NCI-H2171 (cell line): ENCODE measurements around the gene SLC26A6.

Experiments used
- DNase-seq: peaks from one replicate; lab custom pipeline; 2025; lab: John Stamatoyannopoulos, UW

SLC26A6 gene

DNA sequence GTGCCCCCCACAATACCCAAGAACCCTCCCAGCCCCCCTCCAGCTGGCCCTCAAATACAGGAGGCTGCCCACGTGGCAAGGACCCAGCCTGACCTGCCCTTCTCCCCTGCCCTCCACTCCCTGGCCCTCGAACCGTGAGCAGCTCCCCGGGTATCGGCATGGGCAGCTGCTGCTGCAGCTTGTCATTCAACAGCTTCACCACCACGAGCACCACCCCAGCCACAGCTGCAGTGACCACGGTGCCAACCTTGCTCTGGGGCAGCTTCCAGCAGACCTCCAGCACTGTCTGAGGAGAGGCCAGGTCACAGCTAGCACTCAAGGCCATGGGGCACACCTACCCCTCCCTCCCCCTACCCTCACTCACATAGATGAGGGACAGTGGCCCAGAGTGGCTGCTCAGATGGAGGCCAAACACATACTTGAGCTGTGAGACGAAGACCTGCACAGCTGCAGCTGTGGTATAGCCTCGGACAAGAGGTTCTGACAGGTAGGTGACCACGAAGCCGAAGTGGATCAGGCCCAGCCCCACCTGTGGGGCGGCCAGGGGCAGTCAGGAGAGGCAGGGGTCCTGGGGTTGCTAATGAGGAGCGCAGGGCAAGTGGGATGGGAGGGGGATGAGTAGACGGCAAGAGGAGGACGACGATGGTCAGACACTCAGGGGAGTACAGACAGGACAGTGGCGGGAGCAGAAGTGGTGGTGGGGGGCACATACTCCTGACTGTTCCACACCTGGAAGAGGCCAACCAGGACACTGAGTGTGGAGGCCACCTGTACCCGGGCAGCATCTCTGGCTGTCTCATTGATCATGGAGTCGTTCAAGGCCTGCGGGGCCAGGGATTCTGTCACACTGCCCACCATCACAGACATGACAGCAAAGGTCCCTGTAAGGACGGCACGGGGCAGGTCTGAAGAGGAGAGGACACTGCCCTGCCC, 3.5 kb downstream of the SLC26A6 start:
- DNase-seq = no peak

- no peak for DNase-seq
Observed at GRCh38 chr3:48630833-48631232, 4.4 kb downstream of the SLC26A6 start.

- no peak for DNase-seq
Observed at GRCh38 chr3:48630407-48630806, 4.9 kb downstream of the SLC26A6 start.

DNA sequence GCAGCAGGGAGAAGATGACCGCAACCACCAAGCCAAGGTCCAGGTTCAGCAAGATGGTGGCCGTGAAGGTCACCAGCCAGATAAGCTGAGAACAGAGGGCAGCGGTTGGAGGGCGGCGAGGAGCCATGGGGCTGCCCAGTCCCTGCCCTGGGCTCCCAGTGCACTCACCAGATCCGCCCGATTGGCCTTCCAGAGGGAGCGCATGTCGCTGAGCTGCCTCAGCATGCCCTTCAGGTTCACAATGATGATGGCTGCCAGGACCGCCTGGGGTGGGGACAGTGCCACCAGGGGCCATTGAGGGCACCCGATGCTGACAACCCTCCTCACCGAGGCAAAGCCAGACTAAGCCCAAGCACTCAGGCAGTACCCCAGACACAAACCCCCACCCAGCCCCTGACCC, 5.4 kb downstream of the SLC26A6 start:
- no peak for DNase-seq

DNA sequence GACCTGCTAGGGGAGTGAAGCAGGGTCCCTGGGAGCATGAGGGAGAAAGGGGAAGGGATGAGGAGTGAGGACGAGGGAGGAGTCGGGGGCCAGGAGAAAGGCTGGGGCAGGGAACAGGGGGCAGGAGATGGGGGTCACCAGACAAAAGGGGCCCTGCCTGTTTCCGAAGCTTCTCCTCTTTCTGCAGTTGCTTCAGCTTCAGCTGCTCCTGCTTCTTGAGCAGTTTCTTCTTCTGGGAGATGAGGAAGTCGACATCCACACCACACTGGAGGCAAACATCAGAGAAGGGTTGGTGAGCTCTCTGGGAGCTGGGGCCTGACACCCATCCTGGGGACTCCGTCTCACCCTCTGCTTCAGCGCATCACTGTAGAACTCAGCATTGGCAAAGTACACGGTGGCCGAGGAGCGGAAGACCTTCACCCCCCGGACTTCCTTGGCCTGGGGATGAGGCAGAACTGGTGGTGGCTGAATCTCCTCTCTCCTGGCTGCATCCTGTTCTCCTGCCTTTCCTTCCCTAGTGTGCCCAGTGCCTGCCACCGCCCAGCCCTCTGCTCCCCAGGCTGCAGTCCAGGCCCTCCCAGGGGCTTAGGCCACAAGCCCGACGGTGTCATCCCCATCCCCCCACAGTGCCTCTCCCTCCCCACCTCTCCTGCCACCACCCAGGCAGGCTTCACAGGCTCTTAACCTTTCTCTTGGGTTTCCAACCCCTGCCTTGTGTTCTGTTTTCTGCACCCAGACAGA, 6.8 kb downstream of the SLC26A6 start:
- DNase-seq = no peak

- no peak for DNase-seq
Observed at GRCh38 chr3:48625600-48625999, 9.7 kb downstream of the SLC26A6 start.

DNA sequence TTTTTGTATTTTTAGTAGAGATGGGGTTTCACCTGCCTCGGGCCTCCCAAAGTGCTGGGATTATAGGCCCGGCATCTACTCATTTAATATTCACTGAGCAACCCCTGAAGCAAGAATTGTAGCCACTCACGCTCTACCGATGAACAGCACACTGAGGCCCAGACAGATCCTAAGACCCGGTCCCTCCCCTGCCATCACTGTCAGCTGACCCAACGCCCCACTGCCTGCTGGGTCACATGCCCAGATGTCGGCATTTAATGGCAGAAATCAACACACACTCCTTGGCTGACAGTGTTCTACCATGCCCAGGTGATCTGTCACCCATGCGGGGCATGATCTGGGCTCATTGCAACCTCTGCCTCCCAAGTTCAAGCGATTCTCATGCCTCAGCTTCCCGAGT, 10.5 kb downstream of the SLC26A6 start:
- no peak for DNase-seq

GRCh38 chr3:48623851-48624547, 11.3 kb downstream of the SLC26A6 start:
- no peak for DNase-seq

- DNase-seq = no peak
Observed at GRCh38 chr3:48621461-48621869, 13.8 kb downstream of the SLC26A6 start, which contains the start of gene TMEM89. Gene TMEM89, minus strand, starts transcription at chr3:48621769. Its CDS starts 13 bp downstream, at chr3:48621756.

DNA sequence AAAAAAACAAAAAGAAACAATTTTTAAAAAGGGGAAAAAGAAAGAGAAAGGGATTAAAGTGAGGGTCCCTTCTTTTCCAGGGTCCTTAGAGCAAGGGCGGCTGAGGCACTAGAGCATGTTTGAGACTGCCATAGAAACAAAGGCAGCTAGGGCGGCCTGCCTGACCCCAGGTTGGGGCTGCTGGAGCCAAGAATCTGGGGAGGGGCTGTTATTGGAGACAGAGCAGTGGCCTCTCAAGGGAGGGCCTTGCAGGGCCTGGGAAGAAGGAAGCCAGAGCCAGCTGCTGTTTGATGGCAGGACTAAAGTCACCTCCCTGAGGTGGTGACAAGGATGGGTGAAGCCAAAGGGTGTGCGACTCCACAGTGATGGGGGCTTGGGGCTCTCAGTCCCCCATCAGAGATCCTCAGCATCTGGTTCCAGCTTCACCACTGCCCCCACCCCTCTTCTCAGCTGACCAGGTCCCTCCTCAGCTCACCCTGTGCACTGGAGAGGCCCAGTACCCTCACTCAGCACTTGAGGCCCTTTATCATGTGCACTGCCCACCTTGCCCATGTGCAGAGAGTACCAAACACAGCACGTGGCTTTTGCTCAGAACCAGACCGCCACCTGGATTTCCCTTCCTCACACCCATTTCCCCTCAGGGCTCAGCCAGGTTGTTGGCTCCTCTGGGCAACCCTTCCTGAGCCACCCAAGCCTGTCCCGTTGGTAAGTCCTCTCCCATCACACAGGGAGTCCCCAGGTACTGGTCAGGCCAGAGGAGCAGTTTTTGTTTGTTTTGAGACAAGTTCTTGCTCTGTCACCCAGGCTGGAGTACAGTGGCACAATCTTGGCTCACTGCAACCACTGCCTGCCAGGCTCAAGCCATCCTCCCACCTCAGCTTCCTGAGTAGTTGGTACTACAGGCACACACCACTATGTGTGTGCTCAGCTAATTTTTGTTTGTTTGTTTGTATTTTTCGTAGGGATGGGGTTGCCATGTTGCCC, 15.4 kb downstream of the SLC26A6 start:
- DNase-seq = no peak

DNA sequence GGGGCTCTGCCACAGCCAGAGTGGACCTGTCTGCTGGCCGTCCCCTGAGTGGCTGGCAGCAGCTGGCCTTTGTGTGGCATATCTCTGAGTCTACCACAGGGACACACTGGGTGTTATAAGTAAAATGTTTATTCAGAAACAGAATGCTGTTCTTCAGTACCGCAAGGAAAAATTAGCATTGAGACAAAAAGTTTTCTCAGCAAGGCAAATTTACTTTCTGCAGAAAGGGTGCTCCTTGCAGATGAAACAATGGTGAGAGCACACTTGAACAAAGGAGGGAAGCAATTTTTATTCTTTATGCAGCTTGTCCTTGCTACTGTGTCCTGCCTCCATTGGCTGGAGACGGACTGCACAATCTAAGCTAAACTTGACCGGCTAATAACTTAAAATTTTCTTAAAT, 17.7 kb downstream of the SLC26A6 start:
- DNase-seq = no peak

DNA sequence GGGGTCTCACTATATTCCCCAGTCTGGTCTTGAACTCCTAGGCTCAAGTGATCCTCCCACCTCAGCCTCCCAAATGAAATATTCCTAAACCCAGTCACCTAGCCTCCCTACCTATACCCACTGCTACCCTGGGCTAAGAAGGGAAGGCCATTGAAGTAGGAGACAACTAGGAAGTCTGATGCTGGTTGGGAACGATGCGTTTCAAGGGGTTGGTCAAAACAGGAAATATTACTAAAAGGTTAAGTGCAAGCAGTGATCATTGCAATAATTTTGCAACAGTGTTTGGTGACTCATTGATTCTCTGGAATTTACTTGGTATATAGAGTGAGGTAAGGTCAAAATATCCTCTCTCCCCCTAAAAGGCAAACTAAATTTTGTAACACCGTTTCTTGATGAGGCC, 21.2 kb downstream of the SLC26A6 start:
- no peak for DNase-seq

DNA sequence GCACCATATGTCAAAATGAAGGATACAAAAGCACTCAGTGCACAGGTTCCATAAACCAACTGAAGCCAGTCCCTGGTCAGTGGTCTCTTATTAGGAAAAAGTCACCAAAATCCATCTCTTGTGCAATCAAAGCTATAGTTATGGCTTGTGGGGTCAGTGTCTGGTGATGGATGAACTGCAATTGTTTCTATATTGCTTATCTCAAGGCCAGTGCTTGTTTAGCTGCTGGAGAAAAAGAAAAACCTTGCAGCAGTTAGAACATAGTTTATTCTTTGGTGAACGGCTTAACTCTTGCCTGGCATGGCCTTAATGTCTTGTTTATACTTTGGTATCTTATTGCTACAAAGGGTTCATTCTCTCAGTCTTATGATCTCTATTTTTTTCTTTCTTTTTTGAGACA, 23.0 kb downstream of the SLC26A6 start:
- no peak for DNase-seq

GRCh38 chr3:48609088-48610005, 25.9 kb downstream of the SLC26A6 start, which contains the start of gene UQCRC1:
Gene UQCRC1, minus strand, starts transcription at chr3:48609646. Its CDS starts 26 bp downstream, at chr3:48609620.
- peak; percentile 63 for DNase-seq

DNA sequence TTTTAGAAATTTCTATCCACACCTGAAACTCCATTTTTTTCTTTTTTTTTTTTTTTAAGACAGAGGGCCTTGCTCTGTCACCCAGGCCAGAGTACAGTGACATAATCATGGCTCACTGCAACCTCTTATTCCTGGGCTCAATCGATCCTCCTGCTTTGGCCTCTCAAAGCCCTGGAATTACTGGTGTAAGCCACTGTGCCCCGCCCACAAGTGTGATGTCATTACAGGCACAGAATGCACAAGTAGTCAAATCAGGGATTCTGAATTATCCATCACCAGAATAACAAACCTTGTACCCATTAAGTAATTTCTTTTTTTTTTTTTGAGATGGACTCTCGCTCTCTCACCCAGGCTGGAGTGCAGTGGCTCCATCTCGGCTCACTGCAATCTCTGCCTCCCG, 27.7 kb downstream of the SLC26A6 start:
- DNase-seq = no peak

GRCh38 chr3:48601622-48601994, 33.7 kb downstream of the SLC26A6 start:
- DNase-seq = no peak

DNA sequence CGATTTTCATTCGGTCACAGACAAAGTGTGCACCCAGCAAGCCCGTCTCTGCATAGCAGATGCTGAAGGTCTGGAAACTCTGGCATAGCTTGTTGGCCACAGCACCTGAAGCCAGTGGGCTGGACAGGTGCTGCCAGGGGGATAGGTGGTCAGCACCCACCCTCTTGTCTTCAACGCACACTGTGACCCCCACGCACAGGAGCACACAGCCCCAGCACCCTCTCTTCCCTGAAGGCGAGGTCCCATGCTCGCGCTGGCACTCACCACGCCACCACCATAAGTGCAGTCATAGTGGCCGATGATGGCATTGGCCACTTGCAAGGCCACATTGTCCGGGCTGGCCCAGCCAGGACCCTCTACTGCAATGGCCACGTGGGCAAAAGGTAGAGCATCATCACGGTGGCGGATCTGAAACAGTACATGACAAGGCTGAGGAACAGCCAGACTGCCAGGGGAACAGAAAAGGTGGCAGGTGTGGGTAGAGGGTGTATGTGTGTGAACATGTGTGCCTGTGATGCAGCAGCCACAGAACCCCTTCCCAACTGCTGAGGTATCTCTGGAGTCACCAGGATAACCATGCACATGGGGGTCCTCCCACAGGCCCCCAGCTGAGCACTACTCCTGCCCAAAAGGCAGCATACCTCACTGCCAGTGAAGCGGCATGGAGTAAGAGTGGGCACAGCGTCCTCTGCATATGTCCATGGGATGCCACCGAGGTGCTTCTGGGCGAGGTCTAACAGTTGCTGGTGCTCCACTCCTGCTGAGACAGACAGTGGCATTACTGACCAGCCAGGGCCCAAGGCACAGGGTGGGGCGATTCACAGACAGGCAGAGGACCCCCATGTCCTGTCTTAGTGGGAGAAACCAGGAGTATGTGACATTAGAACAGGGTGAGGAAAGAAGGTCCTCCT, 34.3 kb downstream of the SLC26A6 start:
- no peak for DNase-seq

DNA sequence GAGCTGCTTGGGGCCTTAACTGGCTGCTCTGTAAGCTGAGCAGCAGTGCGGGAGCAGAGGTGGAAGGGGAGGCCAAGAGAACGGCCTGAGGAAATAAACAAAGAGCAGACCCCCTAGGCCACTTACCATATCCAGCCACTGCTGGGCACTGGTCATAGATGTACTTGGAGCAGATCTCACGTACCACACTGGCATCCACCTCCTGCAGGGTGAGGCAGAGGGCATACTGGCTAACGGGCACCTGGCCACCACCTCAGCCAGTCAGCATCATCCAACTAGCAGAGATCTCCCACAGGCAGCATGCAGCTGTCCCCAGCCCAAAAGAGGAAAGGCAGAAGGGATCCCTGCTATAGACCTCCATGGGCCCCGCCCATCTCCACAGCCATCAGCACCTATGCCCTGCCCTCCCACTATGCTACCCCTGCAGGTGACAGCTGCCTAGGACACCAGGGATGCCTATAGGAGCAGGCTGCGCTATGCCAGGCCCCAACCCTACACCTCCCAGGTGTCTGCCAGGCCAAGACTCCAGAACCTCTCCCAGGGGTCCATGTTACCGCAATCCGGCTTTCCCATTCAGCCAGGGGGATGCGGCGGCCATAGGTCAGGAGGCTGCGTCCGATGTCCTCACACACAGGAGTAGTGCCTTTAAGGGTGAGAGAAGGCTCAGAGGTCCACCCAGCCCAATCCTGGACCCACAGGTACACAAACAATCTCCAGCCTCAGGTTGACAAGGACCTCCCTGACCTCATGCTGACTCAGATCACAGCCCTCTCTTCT, 35.6 kb downstream of the SLC26A6 start:
- no peak for DNase-seq
